Esophagus mucosa (tissue), 1 donor: ENCODE data around the gene FABP2. TPM values are rescaled to one million over a fixed set of nuclear protein-coding genes. Genes with fewer than 3 reads are reported as not detected.
"Not testable (repeated sequence)": the region's sequence is repeated elsewhere in the genome, so short reads cannot be mapped to it uniquely, and the experiment has no call there.

Experiments used
- ATAC-seq: fragments of 200-7000 bp; cut with Tn5 transposase; one replicate; pipeline ENCODE4 v1.9.1; 2020
- total RNA-seq: library from RNA; stranded (reverse); gene quantifications from one replicate; pipeline ENCODE4 v1.2.4, GENCODE V29; 2023
- donor health status: DM: yes; HTN: yes; CAD: no.

The FABP2 gene
- total RNA-seq = not detected

- no peak for ATAC-seq
These were observed at the start of gene FABP2 for GRCh38 chr4:119321921-119322687. Gene FABP2, minus strand, starts transcription at chr4:119322138. Its CDS starts 36 bp downstream, at chr4:119322102.

DNA sequence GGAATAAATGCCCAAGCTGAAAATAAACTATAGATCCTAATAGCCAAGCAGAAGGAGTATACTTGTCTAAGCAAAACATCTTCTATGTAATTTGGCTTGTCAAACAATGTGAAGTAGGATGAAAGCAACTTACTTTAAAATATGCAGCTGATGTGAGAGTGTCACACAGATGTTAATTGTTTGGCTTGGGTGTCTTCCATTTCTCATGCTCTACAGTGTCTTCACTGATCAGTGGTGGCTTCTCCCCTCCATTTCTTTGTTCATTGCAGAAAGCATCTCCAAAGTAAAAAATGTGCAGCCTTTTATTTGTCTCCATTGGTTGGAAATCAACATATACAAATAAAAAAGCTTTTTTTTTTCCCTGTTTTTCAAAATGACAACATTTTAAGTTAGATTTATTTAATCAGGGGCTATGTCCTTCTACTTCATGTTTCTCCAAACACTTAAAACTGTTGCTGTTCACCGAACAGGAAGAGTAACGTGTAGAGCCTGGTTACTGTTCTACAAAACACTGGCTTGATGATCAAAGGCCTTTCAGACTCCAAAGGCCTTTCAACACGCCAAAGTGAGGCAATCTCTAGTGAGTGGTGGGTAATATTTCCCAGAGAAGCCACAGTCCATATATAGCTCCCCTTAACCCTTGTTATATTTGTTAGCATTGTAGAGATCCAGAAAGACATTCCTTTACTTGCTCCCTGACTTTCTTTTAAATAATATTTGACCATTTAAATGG, 49.2 kb upstream of the FABP2 start:
- not testable (repeated sequence) for ATAC-seq

DNA sequence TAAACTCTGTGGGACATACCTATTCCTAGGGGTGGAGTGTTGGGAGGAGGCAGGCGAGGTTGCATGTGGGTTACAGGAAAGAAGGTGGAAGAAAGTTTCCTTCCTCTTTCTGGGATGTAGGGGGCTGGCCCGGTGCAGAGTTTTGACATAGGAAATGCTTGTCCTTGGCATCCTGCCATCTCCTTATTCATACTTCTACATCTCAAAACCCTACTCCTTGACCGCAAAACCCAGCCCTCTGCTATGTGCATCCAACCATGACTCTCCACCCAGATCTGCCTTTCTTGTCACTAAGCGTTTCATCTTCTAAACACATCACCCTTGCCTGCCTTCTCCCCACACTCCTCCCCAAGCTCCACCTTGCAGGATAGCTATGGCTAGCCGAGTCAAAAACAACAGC, 48.5 kb upstream of the FABP2 start:
- peak; percentile 98 for ATAC-seq

- not testable (repeated sequence) for ATAC-seq
These were observed 44.9 kb upstream of the FABP2 start for GRCh38 chr4:119366802-119367201.

DNA sequence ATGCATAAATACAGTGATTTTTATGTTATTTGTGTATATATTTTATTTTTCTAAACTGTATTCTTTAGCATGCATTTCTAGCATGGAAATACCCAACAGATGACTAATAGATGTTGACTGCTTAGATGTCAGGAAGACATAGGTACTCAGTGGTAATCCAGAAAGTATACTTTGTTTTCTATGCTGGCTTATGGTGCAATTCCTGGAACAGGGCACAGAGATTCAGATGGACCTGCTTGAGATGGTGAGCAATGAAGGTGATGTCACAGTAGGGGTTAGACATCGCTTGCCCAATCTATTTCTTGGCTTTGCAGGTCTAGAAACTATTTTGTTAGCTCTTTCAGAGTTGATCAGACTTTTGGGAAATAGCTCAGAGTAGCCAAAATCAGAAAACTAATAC, 42.3 kb upstream of the FABP2 start:
- peak; percentile 87 for ATAC-seq

- ATAC-seq = not testable (repeated sequence)
These were observed 41.4 kb upstream of the FABP2 start for GRCh38 chr4:119363372-119363771.

DNA sequence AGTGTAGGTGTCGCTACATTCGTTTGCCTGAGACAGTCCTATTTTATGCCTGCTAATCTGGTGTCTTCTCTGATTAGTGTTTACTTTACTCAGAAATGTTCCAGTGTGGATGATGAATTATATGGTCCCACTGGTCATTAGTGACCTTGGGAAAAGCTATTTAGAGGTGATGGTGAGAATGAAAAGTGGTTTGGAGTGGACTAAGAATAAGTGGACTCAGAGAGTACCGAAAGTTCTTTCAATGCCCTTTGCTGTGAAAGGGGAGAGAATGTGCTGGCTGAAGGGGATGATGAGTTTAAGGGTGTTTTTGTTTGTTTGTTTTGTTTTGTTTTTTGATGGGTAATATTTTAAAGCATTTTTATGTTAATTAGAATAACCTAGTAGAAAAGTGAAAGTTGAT, 40.5 kb upstream of the FABP2 start:
- not testable (repeated sequence) for ATAC-seq

DNA sequence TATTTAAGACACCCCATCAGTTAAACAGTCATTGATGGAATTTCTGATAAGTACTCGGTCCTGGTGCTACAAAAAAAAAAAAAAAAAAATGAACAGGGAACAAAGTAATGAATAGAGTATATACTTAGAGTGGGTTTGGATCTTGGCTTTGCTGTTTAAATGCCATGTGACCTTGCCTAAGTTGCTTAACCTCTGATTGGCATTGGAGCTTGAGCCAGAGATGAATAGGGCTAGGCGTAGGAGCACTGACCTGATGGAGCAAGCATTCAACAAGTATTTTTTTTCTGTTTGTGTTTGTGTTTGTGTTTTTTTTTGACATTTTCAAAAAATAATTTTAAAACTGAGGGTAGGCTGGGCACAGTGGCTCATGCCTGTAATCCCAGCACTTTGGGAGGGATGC, 37.9 kb upstream of the FABP2 start:
- ATAC-seq = not testable (repeated sequence)

DNA sequence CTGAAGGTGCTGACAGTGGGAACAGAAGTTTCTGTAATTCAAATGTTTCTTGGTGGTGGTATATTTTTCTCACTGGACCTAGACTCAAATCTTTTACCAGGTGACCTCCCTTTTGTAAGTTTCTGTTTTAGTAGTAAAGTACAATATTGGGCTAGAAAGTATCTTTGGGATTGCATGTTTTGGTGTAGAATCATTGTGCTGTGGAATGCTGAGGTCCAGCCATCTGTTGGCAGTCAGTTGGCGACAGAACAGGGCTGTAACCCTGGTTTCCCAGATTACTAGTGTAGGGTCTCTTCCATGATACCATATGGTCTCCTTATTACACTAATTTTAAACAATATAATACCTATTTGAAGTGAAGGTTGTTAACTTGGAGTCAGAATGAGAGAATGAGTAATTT, 34.9 kb upstream of the FABP2 start:
- not testable (repeated sequence) for ATAC-seq

GRCh38 chr4:119356041-119356440, 34.1 kb upstream of the FABP2 start:
- ATAC-seq = not testable (repeated sequence)

- peak; percentile 99 for ATAC-seq
These were observed 31.4 kb upstream of the FABP2 start for GRCh38 chr4:119353364-119353763.

- ATAC-seq = peak; percentile 92
These were observed 26.2 kb upstream of the FABP2 start for GRCh38 chr4:119348169-119348568.

- not testable (repeated sequence) for ATAC-seq
These were observed 21.4 kb upstream of the FABP2 start for GRCh38 chr4:119343293-119343692.

DNA sequence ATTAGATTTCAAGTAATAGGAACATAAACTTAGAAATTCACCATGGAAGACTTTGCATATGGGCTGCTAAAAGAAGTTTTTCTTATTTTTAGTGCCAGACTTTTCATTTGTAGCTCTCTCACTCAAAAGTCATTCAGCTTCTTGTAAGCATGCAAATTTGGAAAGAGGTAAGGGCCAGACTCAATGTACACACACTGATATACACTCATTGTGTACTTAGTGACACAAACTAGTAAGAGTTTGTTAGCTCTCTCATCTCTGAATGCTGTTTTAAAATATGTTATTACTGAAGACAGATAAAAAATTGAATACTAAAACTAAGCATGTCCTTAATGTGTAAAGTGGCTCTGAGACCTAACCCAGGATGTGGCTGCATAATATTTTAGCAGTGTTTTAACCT, 18.0 kb upstream of the FABP2 start:
- ATAC-seq = not testable (repeated sequence)

DNA sequence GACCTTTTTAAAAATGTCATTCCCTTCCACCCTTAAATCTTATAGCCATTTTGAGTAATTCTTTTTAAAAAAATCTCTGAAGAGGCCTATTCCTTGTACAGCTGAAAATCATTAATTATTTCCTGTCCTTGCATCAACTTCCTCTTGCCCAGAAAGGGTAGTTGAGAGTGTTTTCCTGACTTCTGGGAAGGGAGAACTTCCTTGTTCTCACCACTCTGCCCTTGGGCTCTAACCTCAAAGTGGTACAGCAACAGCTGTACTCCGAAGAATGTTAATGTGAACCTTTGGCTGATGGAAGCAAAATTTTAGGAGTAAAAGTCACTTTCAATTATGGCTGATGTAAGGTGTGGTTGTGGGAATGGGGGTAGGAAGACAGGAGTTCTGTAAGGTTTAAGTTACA, 15.1 kb upstream of the FABP2 start:
- ATAC-seq = peak; percentile 59

GRCh38 chr4:119336332-119336979, 14.5 kb upstream of the FABP2 start:
- peak; percentile 94 for ATAC-seq

DNA sequence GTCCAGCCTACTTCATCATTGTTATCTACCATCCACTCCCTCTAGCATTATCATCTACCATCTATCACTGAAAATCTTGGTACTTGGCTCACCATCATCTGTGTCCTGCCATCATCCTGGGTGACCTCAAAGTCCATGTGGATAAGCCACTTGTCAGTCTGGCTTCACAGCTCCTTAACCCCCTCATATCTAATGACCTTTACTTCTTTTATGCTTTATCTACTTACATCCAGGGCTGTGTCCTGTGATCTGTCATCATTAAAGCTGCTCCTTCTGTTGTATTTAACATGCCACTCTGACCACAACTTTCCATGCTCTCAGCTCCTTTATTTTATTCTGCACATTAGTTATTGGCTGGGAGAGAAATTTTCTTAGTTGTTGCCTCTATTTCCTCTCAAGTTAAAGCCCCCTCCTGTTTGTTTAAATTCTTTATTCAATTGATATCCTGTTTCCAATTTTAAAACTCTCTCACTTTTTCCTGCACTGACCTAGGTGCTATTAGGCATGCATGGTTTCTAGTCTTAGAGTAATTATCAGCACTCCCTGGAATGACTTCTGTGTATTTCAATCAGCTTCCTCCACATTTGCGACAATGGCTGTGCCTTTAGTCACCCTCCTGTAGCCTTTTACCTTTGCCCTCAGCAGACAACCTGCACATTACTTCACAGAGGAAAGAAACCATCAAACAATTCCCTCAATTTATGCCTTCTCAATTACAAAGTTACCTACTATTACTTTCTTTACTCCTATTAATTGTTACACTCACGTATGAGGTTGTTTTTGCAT, 8.1 kb upstream of the FABP2 start:
- ATAC-seq = no peak

DNA sequence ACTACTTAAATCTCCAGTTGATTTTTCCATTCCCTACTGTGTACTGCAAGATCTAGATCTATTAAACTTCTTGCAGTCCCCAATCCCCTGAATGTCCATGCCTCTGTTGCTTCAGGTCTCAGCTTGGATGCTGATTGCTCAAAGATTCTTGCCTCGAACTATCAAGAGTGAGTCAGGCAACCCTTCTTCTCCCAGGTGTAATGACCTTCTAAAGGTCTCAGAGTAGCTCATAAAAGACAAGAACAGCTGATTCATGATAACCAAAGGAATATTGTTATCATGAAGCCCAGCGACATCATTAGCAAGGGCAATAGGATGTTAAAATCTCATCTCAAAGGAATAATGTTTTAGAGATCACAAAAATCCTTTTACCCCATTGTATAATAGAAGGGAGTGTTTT, 6.8 kb upstream of the FABP2 start:
- no peak for ATAC-seq

DNA sequence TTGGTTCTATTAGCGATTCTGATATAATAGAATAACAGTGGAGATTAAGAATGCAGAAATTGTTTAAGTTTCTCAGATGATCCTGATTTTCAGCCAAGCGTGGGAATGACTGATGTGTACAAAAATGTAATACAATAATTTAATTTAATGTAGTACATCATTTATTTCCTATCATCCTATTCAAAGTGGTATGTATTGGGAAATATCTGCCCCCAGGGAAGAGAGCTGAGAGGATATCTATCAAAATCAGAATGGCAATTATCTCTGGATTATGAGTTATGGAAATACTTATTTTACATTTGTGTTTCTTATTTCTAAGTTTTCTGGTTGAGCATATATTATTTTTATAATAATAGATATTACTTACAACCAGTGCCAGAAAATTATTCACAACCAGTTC, 3.9 kb downstream of the FABP2 start:
- no peak for ATAC-seq

GRCh38 chr4:119315036-119315435, 6.9 kb downstream of the FABP2 start:
- ATAC-seq = no peak

- peak; percentile 81 for ATAC-seq
These were observed 7.6 kb downstream of the FABP2 start for GRCh38 chr4:119314356-119314755.

DNA sequence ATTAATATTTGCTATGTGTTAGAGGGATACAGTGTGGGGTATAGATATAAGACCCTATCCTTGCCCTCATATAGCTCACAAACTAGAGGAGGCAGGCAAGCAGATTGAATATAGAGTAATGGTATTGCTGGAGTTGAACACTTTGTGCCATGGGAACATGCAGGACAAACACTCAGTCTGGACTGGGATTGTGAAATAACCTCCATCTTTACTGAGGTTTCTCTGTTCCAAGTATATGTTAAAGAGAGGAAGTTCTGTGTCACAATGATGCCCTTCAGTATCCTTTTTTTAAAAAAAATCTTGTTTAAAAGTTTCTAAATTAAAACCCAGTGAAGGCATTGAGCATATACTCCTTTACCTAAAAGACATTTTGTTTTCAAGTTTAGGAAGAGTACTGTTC, 8.7 kb downstream of the FABP2 start:
- ATAC-seq = no peak

DNA sequence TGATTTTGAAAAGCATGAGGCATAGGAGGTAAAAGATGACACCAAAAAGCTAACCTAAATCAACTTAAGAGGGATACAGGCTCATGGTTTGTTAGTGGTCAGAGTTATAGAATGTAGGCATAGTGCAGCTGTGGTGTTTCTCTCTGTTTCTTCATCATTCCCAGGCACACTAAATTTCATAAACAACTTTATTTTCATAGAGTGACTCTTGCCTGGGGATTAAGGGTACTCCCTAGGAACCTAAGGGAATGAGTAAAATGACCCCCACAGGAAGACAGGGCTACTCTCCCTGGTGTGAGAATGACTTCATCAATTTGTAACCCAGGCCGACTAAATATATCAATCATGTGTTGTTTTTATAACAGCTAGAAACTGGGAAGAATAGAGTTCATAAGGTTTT, 11.1 kb downstream of the FABP2 start:
- no peak for ATAC-seq
